BLaER1 treated with 17β-estradiol and CSF1 and Interleukin-3, amounts not matched to agents 10 nM and 100 nM (cell line): Measurements from ENCODE around the gene GNB4.
A peak's percentile ranks its signal among the peaks of the same experiment; 100 is the strongest.

Experiments used
- H3K27ac ChIP-seq, 11 experiments: shearing (Covaris generic); formaldehyde crosslinking; 2 replicates each; pipeline ENCODE4 v1.8.1; 2022
- H3K27me3 ChIP-seq, 11 experiments: shearing (Covaris generic); formaldehyde crosslinking; 2 replicates each; pipeline ENCODE4 v1.8.1; 2022
- H3K36me3 ChIP-seq, 11 experiments: shearing (Covaris generic); formaldehyde crosslinking; 2 replicates each; pipeline ENCODE4 v1.8.1; 2022
- H3K4me1 ChIP-seq, 10 experiments: shearing (Covaris generic); formaldehyde crosslinking; 2 replicates each; pipeline ENCODE4 v1.8.1; 2022
- H3K4me2 ChIP-seq, 11 experiments: shearing (Covaris generic); formaldehyde crosslinking; 2 replicates each; pipeline ENCODE4 v1.8.1; 2022
- H3K4me3 ChIP-seq, 10 experiments: shearing (Covaris generic); formaldehyde crosslinking; 2 replicates each; pipeline ENCODE4 v1.8.1; 2022
- H3K9ac ChIP-seq, 11 experiments: shearing (Covaris generic); formaldehyde crosslinking; 2 replicates each; pipeline ENCODE4 v1.8.1; 2022
- H3K9me3 ChIP-seq, 11 experiments: shearing (Covaris generic); formaldehyde crosslinking; replicated peaks in 1 of 11; 2 replicates each; pipeline ENCODE4 v1.8.1; 2022
- H4K20me1 ChIP-seq, 11 experiments: shearing (Covaris generic); formaldehyde crosslinking; 2 replicates each; pipeline ENCODE4 v1.8.1; 2022
- Cebpa-rat ChIP-seq, 11 experiments: shearing (Covaris generic); IDR thresholded peaks; 2 replicates each; pipeline ENCODE4 v1.8.1; 2022

Gene GNB4

GRCh38 chr3:179430277-179430870, 20.9 kb downstream of the GNB4 start:
- peak overlapping the region in 5 of 11 experiments; percentile 0 to 88 (median 83); a peak in 7 of 22 replicates for H3K4me2 ChIP-seq
- no peaks in the 10 kb centered on the region for H3K27me3 ChIP-seq
- TF ChIP-seq Cebpa-rat (IDR thresholded peaks at IDR 0.05), result no peak
- no peaks in the 10 kb centered on the region; a peak in 1 of 22 replicates for H3K9me3 ChIP-seq
- no peak overlapping the region; a peak in 1 of 22 replicates for H3K9ac ChIP-seq
- peaks cover 0 to 95% (median 31%) of the 10 kb centered on the region in 11 experiments; a peak in 13 of 22 replicates for H4K20me1 ChIP-seq
- peaks cover 43 to 64% (median 51%) of the 10 kb centered on the region in 10 experiments for H3K4me1 ChIP-seq
- peaks cover 19 to 53% (median 30%) of the 10 kb centered on the region in 11 experiments for H3K36me3 ChIP-seq
- no peak overlapping the region for H3K4me3 ChIP-seq
- peak overlapping the region in 2 of 11 experiments; percentile 78 to 81; a peak in 2 of 22 replicates for H3K27ac ChIP-seq

DNA sequence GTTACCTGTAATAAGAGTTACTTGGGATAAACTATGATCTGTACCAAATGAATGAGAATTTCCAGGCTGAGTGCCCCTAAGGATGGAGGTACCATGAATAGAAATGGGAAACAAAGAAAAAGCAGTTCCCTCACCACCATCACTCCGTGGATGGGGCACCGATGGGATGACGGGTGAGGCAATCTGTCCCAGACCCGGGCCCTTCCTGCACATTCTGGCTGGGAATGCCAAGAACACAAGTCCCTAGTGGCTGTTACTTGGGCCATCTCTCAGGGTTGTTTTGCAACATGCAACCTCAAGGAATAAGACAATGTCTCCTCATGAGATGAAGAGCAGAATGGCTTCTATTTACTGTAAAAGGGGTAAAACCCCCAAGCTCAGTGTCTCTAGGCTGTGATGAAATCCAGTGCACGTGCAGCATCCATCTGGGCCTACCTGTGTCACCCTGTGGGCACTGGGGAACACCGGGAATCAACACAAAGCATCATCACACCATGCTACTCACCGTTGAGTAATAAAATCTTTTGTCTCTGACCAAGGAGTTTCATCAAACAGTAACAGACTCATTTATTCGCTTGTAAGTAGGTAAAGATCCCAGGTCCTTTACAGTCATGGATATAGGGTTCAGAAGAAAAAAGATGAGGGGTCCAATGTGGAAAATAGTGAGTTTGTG, 22.3 kb downstream of the GNB4 start:
- H3K4me1 ChIP-seq, result peaks cover 31 to 51% (median 39%) of the 10 kb centered on the region in 10 experiments
- H4K20me1 ChIP-seq, result peaks cover 0 to 92% (median 31%) of the 10 kb centered on the region in 11 experiments; a peak in 13 of 22 replicates
- H3K36me3 ChIP-seq, result peaks cover 32 to 59% (median 44%) of the 10 kb centered on the region in 11 experiments
- no peaks in the 10 kb centered on the region; a peak in 1 of 22 replicates for H3K9me3 ChIP-seq
- H3K27ac ChIP-seq, result no peak overlapping the region
- H3K4me2 ChIP-seq, result peak overlapping the region in 2 of 11 experiments; percentile 86 to 88; a peak in 2 of 22 replicates
- H3K4me3 ChIP-seq, result no peak overlapping the region
- TF ChIP-seq Cebpa-rat (IDR thresholded peaks at IDR 0.05), result no peak
- H3K9ac ChIP-seq, result no peak overlapping the region
- no peaks in the 10 kb centered on the region for H3K27me3 ChIP-seq

- H3K4me3 ChIP-seq, result no peak overlapping the region
- H3K4me1 ChIP-seq, result peaks cover 0 to 13% (median 2%) of the 10 kb centered on the region in 10 experiments; a peak in 9 of 20 replicates
- TF ChIP-seq Cebpa-rat (IDR thresholded peaks at IDR 0.05), result no peak
- no peak overlapping the region for H3K9ac ChIP-seq
- no peaks in the 10 kb centered on the region for H3K27me3 ChIP-seq
- no peaks in the 10 kb centered on the region; a peak in 1 of 22 replicates for H3K9me3 ChIP-seq
- no peak overlapping the region for H3K27ac ChIP-seq
- H3K36me3 ChIP-seq, result peaks cover 54 to 96% (median 66%) of the 10 kb centered on the region in 11 experiments
- no peak overlapping the region for H3K4me2 ChIP-seq
- peaks cover 0 to 74% (median 21%) of the 10 kb centered on the region in 11 experiments; a peak in 12 of 22 replicates for H4K20me1 ChIP-seq
Measured at GRCh38 chr3:179425075-179425474, 26.2 kb downstream of the GNB4 start.

DNA sequence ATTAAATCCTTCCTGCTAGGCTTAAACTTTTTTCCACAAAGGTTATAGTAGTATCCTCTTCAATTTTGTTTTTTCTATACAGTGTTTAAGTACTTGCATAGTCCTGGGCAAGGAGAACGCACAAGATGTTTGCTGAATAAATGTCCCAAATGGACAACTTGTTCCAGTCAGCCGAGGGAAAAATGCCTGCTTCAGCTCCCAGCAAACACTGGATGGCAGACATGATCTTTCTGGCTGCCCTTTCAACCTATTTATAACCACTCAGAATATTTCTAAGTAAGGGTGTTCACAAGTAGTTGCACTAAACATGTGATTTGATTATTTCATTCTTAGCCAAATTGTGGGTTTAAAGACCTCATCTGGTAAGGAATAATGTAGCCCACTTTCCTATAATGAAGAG, 29.8 kb downstream of the GNB4 start:
- H3K27ac ChIP-seq, result no peak overlapping the region
- H3K4me1 ChIP-seq, result no peaks in the 10 kb centered on the region
- H3K4me3 ChIP-seq, result no peak overlapping the region
- H4K20me1 ChIP-seq, result peaks cover 0 to 47% (median 4%) of the 10 kb centered on the region in 11 experiments; a peak in 8 of 22 replicates
- H3K36me3 ChIP-seq, result peaks cover 69 to 97% (median 79%) of the 10 kb centered on the region in 11 experiments
- H3K4me2 ChIP-seq, result no peak overlapping the region
- H3K9ac ChIP-seq, result no peak overlapping the region
- no peaks in the 10 kb centered on the region for H3K9me3 ChIP-seq
- TF ChIP-seq Cebpa-rat (IDR thresholded peaks at IDR 0.05), result no peak
- no peaks in the 10 kb centered on the region for H3K27me3 ChIP-seq

GRCh38 chr3:179418610-179419009, 32.7 kb downstream of the GNB4 start:
- Histone ChIP-seq H3K27ac (no peak overlapping the region), H4K20me1 (peaks cover 0 to 37% (median under 1%) of the 10 kb centered on the region in 11 experiments; a peak in 5 of 22 replicates), H3K36me3 (peaks cover 56 to 99% (median 70%) of the 10 kb centered on the region in 11 experiments), H3K4me1 (no peaks in the 10 kb centered on the region), H3K27me3 (no peaks in the 10 kb centered on the region), H3K9ac (no peak overlapping the region), H3K4me2 (no peak overlapping the region), H3K4me3 (no peak overlapping the region), H3K9me3 (no peaks in the 10 kb centered on the region)
- no peak for TF ChIP-seq Cebpa-rat (IDR thresholded peaks at IDR 0.05)

GRCh38 chr3:179416681-179417080, 34.6 kb downstream of the GNB4 start:
- H3K27me3 ChIP-seq, result no peaks in the 10 kb centered on the region
- TF ChIP-seq Cebpa-rat (IDR thresholded peaks at IDR 0.05), result no peak
- H3K4me1 ChIP-seq, result no peaks in the 10 kb centered on the region
- H3K9ac ChIP-seq, result no peak overlapping the region
- no peak overlapping the region for H3K4me3 ChIP-seq
- H3K27ac ChIP-seq, result no peak overlapping the region
- peaks cover 0 to 27% (median 0%) of the 10 kb centered on the region in 11 experiments; a peak in 5 of 22 replicates for H4K20me1 ChIP-seq
- peaks cover 64 to 99% (median 77%) of the 10 kb centered on the region in 11 experiments for H3K36me3 ChIP-seq
- no peak overlapping the region for H3K4me2 ChIP-seq
- no peaks in the 10 kb centered on the region for H3K9me3 ChIP-seq

- Histone ChIP-seq H3K9ac (no peak overlapping the region), H3K4me2 (no peak overlapping the region), H3K27me3 (no peaks in the 10 kb centered on the region), H4K20me1 (peaks cover 0 to 26% (median 0%) of the 10 kb centered on the region in 11 experiments; a peak in 5 of 22 replicates), H3K27ac (no peak overlapping the region), H3K9me3 (no peaks in the 10 kb centered on the region), H3K36me3 (peaks cover 66 to 100% (median 80%) of the 10 kb centered on the region in 11 experiments), H3K4me3 (no peak overlapping the region), H3K4me1 (no peaks in the 10 kb centered on the region)
- TF ChIP-seq Cebpa-rat (IDR thresholded peaks at IDR 0.05), result no peak
Measured at GRCh38 chr3:179415377-179415776, 35.9 kb downstream of the GNB4 start.

- H3K36me3 ChIP-seq, result peaks cover 66 to 100% (median 81%) of the 10 kb centered on the region in 11 experiments
Measured at GRCh38 chr3:179414804-179415203, 36.5 kb downstream of the GNB4 start.

GRCh38 chr3:179410999-179411398, 40.3 kb downstream of the GNB4 start:
- Histone ChIP-seq H3K36me3 (peaks cover 68 to 100% (median 82%) of the 10 kb centered on the region in 11 experiments), H3K4me3 (no peak overlapping the region), H3K4me2 (no peak overlapping the region), H3K9me3 (no peaks in the 10 kb centered on the region), H4K20me1 (peaks cover 0 to 14% (median 0%) of the 10 kb centered on the region in 11 experiments; a peak in 2 of 22 replicates), H3K4me1 (no peaks in the 10 kb centered on the region), H3K9ac (no peak overlapping the region), H3K27me3 (no peaks in the 10 kb centered on the region), H3K27ac (no peak overlapping the region)
- no peak for TF ChIP-seq Cebpa-rat (IDR thresholded peaks at IDR 0.05)

More at GRCh38 chr3:179414804-179415203, 36.5 kb downstream of the GNB4 start:
- H3K4me1 ChIP-seq, result no peaks in the 10 kb centered on the region
- TF ChIP-seq Cebpa-rat (IDR thresholded peaks at IDR 0.05), result no peak
- H3K27ac ChIP-seq, result no peak overlapping the region
- no peak overlapping the region for H3K4me2 ChIP-seq
- H3K27me3 ChIP-seq, result no peaks in the 10 kb centered on the region
- no peak overlapping the region for H3K9ac ChIP-seq
- no peaks in the 10 kb centered on the region for H3K9me3 ChIP-seq
- no peak overlapping the region for H3K4me3 ChIP-seq
- H4K20me1 ChIP-seq, result peaks cover 0 to 25% (median 0%) of the 10 kb centered on the region in 11 experiments; a peak in 4 of 22 replicates
